HepG2 (cell line): ENCODE data around the gene APOC3. TPM values are rescaled to one million over a fixed set of nuclear protein-coding genes. Genes with fewer than 3 reads are reported as not detected.
A peak's percentile ranks its signal among the peaks of the same experiment; 100 is the strongest.

Source experiments
- ATF4 ChIP-seq, 2 experiments: fragments of 450-650 bp in 1 of 2; sonication (generic) in 1 of 2; formaldehyde crosslinking; IDR thresholded peaks; 2 replicates each; pipeline versions ENCODE4 v1.5.0 to v1.8.0; 2020 to 2022; ENCODE audit warnings: mild to moderate bottlenecking in 1 of 2, missing genetic modification reagents in 1 of 2
- ATF5 ChIP-seq: sonication (generic); formaldehyde crosslinking; IDR thresholded peaks from 2 replicates; pipeline ENCODE4 v1.4.0; 2020; ENCODE audit warnings: mild to moderate bottlenecking, low read depth, missing genetic modification reagents
- CCAR2 ChIP-seq: fragments of 200-400 bp; formaldehyde crosslinking; optimal IDR thresholded peaks from 2 replicates; pipeline ENCODE3; 2018; ENCODE audit warnings: low read depth, mild to moderate bottlenecking, low read length, moderate library complexity
- DNMT3B ChIP-seq: conservative IDR thresholded peaks from 2 replicates; pipeline ENCODE4 v1.6.1; 2016; ENCODE audit warnings: missing biosample characterization, control low read depth
- GLI4 ChIP-seq: sonication (generic); formaldehyde crosslinking; IDR thresholded peaks from 2 replicates; pipeline ENCODE4 v1.5.1; 2020; ENCODE audit warnings: missing genetic modification reagents, mild to moderate bottlenecking, moderate library complexity, borderline replicate concordance
- HMG20B ChIP-seq: conservative IDR thresholded peaks from 2 replicates; pipeline ENCODE4 v1.6.1; 2016; ENCODE audit warnings: missing genetic modification reagents, missing compliant biosample characterization
- HMGXB4 ChIP-seq, 2 experiments: sonication (generic) in 1 of 2; formaldehyde crosslinking in 1 of 2; IDR thresholded peaks; 2 replicates each; pipeline versions ENCODE4 v1.4.0 to v1.6.1; 2018 to 2020; ENCODE audit warnings: missing genetic modification reagents in 2 of 2, borderline replicate concordance in 1 of 2, low read depth in 1 of 2, mild to moderate bottlenecking in 1 of 2, missing biosample characterization in 1 of 2
- KLF15 ChIP-seq: sonication (generic); formaldehyde crosslinking; IDR thresholded peaks from 2 replicates; pipeline ENCODE4 v1.8.1; 2023; ENCODE audit warnings: borderline replicate concordance, mild to moderate bottlenecking, inconsistent platforms, missing genetic modification reagents, mixed read lengths
- MEF2D ChIP-seq: sonication (generic); formaldehyde crosslinking; IDR thresholded peaks from 2 replicates; pipeline ENCODE4 v1.5.1; 2020; ENCODE audit warnings: mild to moderate bottlenecking, missing genetic modification reagents
- MIXL1 ChIP-seq: IDR thresholded peaks from 2 replicates; pipeline ENCODE4 v1.6.1; 2016
- MTF1 ChIP-seq: sonication (generic); formaldehyde crosslinking; IDR thresholded peaks from 2 replicates; pipeline ENCODE4 v1.5.0; 2020; ENCODE audit warnings: missing genetic modification reagents
- NFE2L1 ChIP-seq: sonication (generic); formaldehyde crosslinking; IDR thresholded peaks from 2 replicates; pipeline ENCODE4 v1.4.0; 2020; ENCODE audit warnings: missing genetic modification reagents, mild to moderate bottlenecking, borderline replicate concordance
- NFYC ChIP-seq: IDR thresholded peaks from 2 replicates; pipeline ENCODE4 v1.6.1; 2016; ENCODE audit warnings: missing genetic modification reagents, missing compliant biosample characterization
- RARA ChIP-seq: IDR thresholded peaks from 2 replicates; pipeline ENCODE4 v1.6.1; 2016; ENCODE audit warnings: missing genetic modification reagents, missing compliant biosample characterization
- SMC3 ChIP-seq: IDR thresholded peaks from 2 replicates; pipeline ENCODE4 v1.6.1; 2011; ENCODE audit warnings: low read length, improper control_type of control experiment
- TFAP4 ChIP-seq: sonication (generic); IDR thresholded peaks from 2 replicates; pipeline ENCODE4 v1.6.1; 2016; ENCODE audit warnings: low read depth, borderline replicate concordance
- ZBTB20 ChIP-seq: sonication (generic); formaldehyde crosslinking; IDR thresholded peaks from 2 replicates; pipeline ENCODE4 v1.8.1; 2023; ENCODE audit warnings: missing genetic modification reagents, low read depth, mild to moderate bottlenecking, borderline replicate concordance
- ZBTB49 ChIP-seq: sonication (generic); formaldehyde crosslinking; IDR thresholded peaks from 2 replicates; pipeline ENCODE4 v1.4.0; 2020; ENCODE audit warnings: missing genetic modification reagents, borderline replicate concordance
- ZKSCAN1 ChIP-seq: fragments of 150-350 bp; IDR thresholded peaks from 2 replicates; pipeline ENCODE4 v1.6.1; 2014; ENCODE audit warnings: low read length
- ZNF207 ChIP-seq: fragments of 450-650 bp; IDR thresholded peaks from 2 replicates; pipeline ENCODE4 v1.6.1; 2016; ENCODE audit warnings: antibody characterized with exemption, borderline replicate concordance
- ZNF501 ChIP-seq: sonication (generic); formaldehyde crosslinking; IDR thresholded peaks from 2 replicates; pipeline ENCODE4 v1.5.1; 2020; ENCODE audit warnings: mild to moderate bottlenecking, moderate library complexity, missing genetic modification reagents
- ZNF749 ChIP-seq: sonication (generic); formaldehyde crosslinking; IDR thresholded peaks from 2 replicates; pipeline ENCODE4 v1.8.0; 2022; ENCODE audit warnings: mild to moderate bottlenecking, missing genetic modification reagents, moderate library complexity, borderline replicate concordance
- polyA plus RNA-seq, 8 experiments: library from polyadenylated mRNA; depleted of rRNA in 3 of 8; stranded (reverse) in 7 of 8; unstranded in 1 of 8; fragments of >200 nt; fragmentation: Illumina TruSeq in 4 of 8; extraction: Trizol in 4 of 8; gene quantifications; 2 replicates each; pipeline versions ENCODE4 v1.2.1 to v1.2.3, GENCODE V29; 2011 to 2016; ENCODE audit warnings: low read depth in 4 of 8, missing spikeins in 1 of 8, mixed read lengths in 1 of 8; ENCODE audit not compliant: insufficient read depth in 1 of 8
- total RNA-seq, 5 experiments: library from RNA; depleted of rRNA; stranded (reverse); fragments of >200 nt; fragmentation: Illumina TruSeq; extraction: Trizol; gene quantifications; 2 replicates each; pipeline ENCODE4 v1.2.3, GENCODE V29; 2016; ENCODE audit warnings: low read depth in 1 of 5

The APOC3 gene
- total and polyA plus RNA-seq, 2 of the 13 experiments (the other 11 are each of a cell fraction or from before 2014, with no cell fraction given), result 314 to 687 TPM

- TF ChIP-seq RARA (peak; percentile 96), DNMT3B (no peak), CCAR2 (no peak), SMC3 (no peak), HMGXB4 (CRISPR knock-in tag; IDR thresholded peaks at IDR 0.05; ENCODE audit: borderline replicate concordance in 1 of 2, low read depth in 1 of 2) (peak in 1 of 2 experiments; percentile 71; a peak in 3 of 4 replicates), ZNF501 (peak; percentile 64; the same call in 1 of the 2 replicates), HMG20B (no peak), MIXL1 (CRISPR knock-in tag) (peak; percentile 45; the same call in 1 of the 2 replicates), NFYC (CRISPR knock-in tag) (0 out of 2 replicates have a peak, but pooled peaks have one; percentile 9), ZKSCAN1 (peak; percentile 31; the same call in 1 of the 2 replicates), ATF5 (CRISPR knock-in tag) (no peak), ZNF749 (CRISPR knock-in tag) (peak; percentile 83; the same call in 1 of the 2 replicates), ZBTB20 (CRISPR knock-in tag) (peak; percentile 82; the same call in 1 of the 2 replicates), ZNF207 (no peak), KLF15 (CRISPR knock-in tag) (0 out of 2 replicates have a peak, but pooled peaks have one; percentile 79), TFAP4 (peak; percentile 75; the same call in 1 of the 2 replicates), GLI4 (CRISPR knock-in tag) (peak; percentile 68; the same call in 1 of the 2 replicates), MEF2D (CRISPR knock-in tag) (peak; percentile 91), MTF1 (peak; percentile 27; the same call in 1 of the 2 replicates), ZBTB49 (CRISPR knock-in tag) (0 out of 2 replicates have a peak, but pooled peaks have one; percentile 64), ATF4 (CRISPR knock-in tag; IDR thresholded peaks at IDR 0.05) (peak in 1 of 2 experiments; percentile 43; a peak in 1 of 4 replicates), NFE2L1 (CRISPR knock-in tag) (no peak)
Measured at GRCh38 chr11:116837231-116838091, 7.8 kb downstream of the APOC3 start, which contains the start of gene APOA1 (continued).
